Measurements from ENCODE around the gene SLC6A8. TPM values are rescaled to one million over a fixed set of nuclear protein-coding genes. Genes with fewer than 3 reads are reported as not detected.
A peak's percentile ranks its signal among the peaks of the same experiment; 100 is the strongest.

The SLC6A8 gene
- total RNA-seq, 1 experiment from 2014 or later, result 27.4 TPM

- intact Hi-C loops (cut with micrococcal nuclease; ENCODE audit: unreplicated experiment), result no loop called here
- Mint-ChIP-seq H3K36me3 (ENCODE audit: insufficient read depth, unreplicated experiment) (no peaks in the 10 kb centered on the region), H3K27ac (ENCODE audit: unreplicated experiment) (no peak overlapping the region), H3K4me1 (ENCODE audit: low read depth, unreplicated experiment) (peaks cover 7% of the 10 kb centered on the region), H3K9me3 (ENCODE audit: low read depth, unreplicated experiment) (no peaks in the 10 kb centered on the region), H3K27me3 (ENCODE audit: unreplicated experiment) (peaks cover 40% of the 10 kb centered on the region), H3K4me3 (ENCODE audit: low read depth, unreplicated experiment) (no peak overlapping the region)
- DNase-seq, result no peak
- BruUV-seq (replicated peaks), result no TSS peak
- CTCF ChIA-PET, result interaction anchor here (0.6 to 1.0 kb wide), 2 partner anchors 40 to 688 kb away, joined by 4 to 5 read pairs; no protein-coding TSS in a partner anchor
- TF ChIP-seq, protein P1, sequence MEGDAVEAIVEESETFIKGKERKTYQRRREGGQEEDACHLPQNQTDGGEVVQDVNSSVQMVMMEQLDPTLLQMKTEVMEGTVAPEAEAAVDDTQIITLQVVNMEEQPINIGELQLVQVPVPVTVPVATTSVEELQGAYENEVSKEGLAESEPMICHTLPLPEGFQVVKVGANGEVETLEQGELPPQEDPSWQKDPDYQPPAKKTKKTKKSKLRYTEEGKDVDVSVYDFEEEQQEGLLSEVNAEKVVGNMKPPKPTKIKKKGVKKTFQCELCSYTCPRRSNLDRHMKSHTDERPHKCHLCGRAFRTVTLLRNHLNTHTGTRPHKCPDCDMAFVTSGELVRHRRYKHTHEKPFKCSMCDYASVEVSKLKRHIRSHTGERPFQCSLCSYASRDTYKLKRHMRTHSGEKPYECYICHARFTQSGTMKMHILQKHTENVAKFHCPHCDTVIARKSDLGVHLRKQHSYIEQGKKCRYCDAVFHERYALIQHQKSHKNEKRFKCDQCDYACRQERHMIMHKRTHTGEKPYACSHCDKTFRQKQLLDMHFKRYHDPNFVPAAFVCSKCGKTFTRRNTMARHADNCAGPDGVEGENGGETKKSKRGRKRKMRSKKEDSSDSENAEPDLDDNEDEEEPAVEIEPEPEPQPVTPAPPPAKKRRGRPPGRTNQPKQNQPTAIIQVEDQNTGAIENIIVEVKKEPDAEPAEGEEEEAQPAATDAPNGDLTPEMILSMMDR (IDR thresholded peaks at IDR 0.05; ENCODE audit: unreplicated experiment), result no peak
These were observed 37.6 kb upstream of the SLC6A8 start for GRCh38 chrX:153649915-153650782.

DNA sequence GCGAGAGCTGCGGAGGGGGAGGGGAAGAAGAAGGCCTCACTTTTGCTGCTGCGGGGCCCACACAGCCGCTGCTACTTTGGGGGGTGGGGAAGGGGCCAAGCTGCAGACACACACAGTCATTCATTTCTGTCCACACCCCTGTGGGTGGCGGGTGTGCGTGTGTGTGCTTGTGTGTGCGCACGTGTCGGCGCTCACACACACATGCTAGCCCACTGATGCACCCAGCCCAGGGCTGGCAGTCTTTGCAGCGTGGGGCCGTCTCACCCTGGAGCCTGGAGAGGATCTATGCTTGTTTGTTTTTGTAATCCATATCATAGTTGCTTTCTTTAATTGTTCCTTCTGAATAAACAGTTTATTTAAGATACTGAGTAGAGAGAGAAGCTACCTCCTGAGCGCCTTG is 36.8 kb upstream of the SLC6A8 start:
- H3K36me3 Mint-ChIP-seq (ENCODE audit: insufficient read depth, unreplicated experiment), result no peaks in the 10 kb centered on the region
- TF ChIP-seq, protein P1 (IDR thresholded peaks at IDR 0.05; ENCODE audit: unreplicated experiment), result no peak

GRCh38 chrX:153651540-153652079 is 36.1 kb upstream of the SLC6A8 start:
- Mint-ChIP-seq H3K36me3 (ENCODE audit: insufficient read depth, unreplicated experiment) (no peaks in the 10 kb centered on the region), H3K27ac (ENCODE audit: unreplicated experiment) (no peak overlapping the region), H3K4me1 (ENCODE audit: low read depth, unreplicated experiment) (no peaks in the 10 kb centered on the region), H3K9me3 (ENCODE audit: low read depth, unreplicated experiment) (no peaks in the 10 kb centered on the region), H3K27me3 (ENCODE audit: unreplicated experiment) (peaks cover 25% of the 10 kb centered on the region), H3K4me3 (ENCODE audit: low read depth, unreplicated experiment) (no peak overlapping the region)
- intact Hi-C loops (cut with micrococcal nuclease; ENCODE audit: unreplicated experiment), result no loop called here
- CTCF ChIA-PET, result no interaction called here
- no peak for DNase-seq
- TF ChIP-seq, protein P1 (IDR thresholded peaks at IDR 0.05; ENCODE audit: unreplicated experiment), result peak; percentile 47
- no TSS peak for BruUV-seq (replicated peaks)

More for the DNA sequence above, 36.8 kb upstream of the SLC6A8 start:
- no peak overlapping the region for H3K27ac Mint-ChIP-seq (ENCODE audit: unreplicated experiment)
- no TSS peak for BruUV-seq (replicated peaks)
- no peak for DNase-seq
- CTCF ChIA-PET, result no interaction called here
- H3K27me3 Mint-ChIP-seq (ENCODE audit: unreplicated experiment), result peaks cover 32% of the 10 kb centered on the region
- H3K4me3 Mint-ChIP-seq (ENCODE audit: low read depth, unreplicated experiment), result no peak overlapping the region
- intact Hi-C loops (cut with micrococcal nuclease; ENCODE audit: unreplicated experiment), result no loop called here
- peaks cover 5% of the 10 kb centered on the region for H3K4me1 Mint-ChIP-seq (ENCODE audit: low read depth, unreplicated experiment)
- no peaks in the 10 kb centered on the region for H3K9me3 Mint-ChIP-seq (ENCODE audit: low read depth, unreplicated experiment)

GRCh38 chrX:153653556-153653955 is 34.2 kb upstream of the SLC6A8 start:
- intact Hi-C loops (cut with micrococcal nuclease; ENCODE audit: unreplicated experiment), result no loop called here
- peaks cover 40% of the 10 kb centered on the region for H3K27me3 Mint-ChIP-seq (ENCODE audit: unreplicated experiment)
- no TSS peak for BruUV-seq (replicated peaks)
- H3K9me3 Mint-ChIP-seq (ENCODE audit: low read depth, unreplicated experiment), result no peaks in the 10 kb centered on the region
- no peak overlapping the region for H3K27ac Mint-ChIP-seq (ENCODE audit: unreplicated experiment)
- H3K4me1 Mint-ChIP-seq (ENCODE audit: low read depth, unreplicated experiment), result no peaks in the 10 kb centered on the region
- DNase-seq, result no peak
- TF ChIP-seq, protein P1 (IDR thresholded peaks at IDR 0.05; ENCODE audit: unreplicated experiment), result no peak
- CTCF ChIA-PET, result no interaction called here
- H3K36me3 Mint-ChIP-seq (ENCODE audit: insufficient read depth, unreplicated experiment), result no peaks in the 10 kb centered on the region
- H3K4me3 Mint-ChIP-seq (ENCODE audit: low read depth, unreplicated experiment), result no peak overlapping the region

Data from Calu3 (cell line).